Measurements from ENCODE around the gene IGFALS.

Gene IGFALS

GRCh38 chr16:1741553-1742165 lies 51.8 kb downstream of the IGFALS start:
- DNase-seq: no peak

- DNase-seq: no peak
Measured at GRCh38 chr16:1740781-1741490, 52.6 kb downstream of the IGFALS start.

Data from NCI-H187 treated with DMSO at 0.1 percent for 48 hours (cell line).